Measurements from ENCODE around the gene CRYBB2.
"Not testable (repeated sequence)": the region's sequence is repeated elsewhere in the genome, so short reads cannot be mapped to it uniquely, and the experiment has no call there.

CRYBB2 gene

GRCh38 chr22:25273928-25274327 is 54.5 kb downstream of the CRYBB2 start:
- not testable (repeated sequence) for FAIRE-seq

GRCh38 chr22:25280118-25280517 is 60.7 kb downstream of the CRYBB2 start:
- DNase-seq (ENCODE audit: insufficient read length); FAIRE-seq: not testable (repeated sequence)

More at GRCh38 chr22:25273928-25274327, 54.5 kb downstream of the CRYBB2 start:
- DNase-seq (ENCODE audit: insufficient read length) = not testable (repeated sequence)

Data from GM12892 (cell line).